Spleen (tissue), 11 donors: Measurements from ENCODE around the gene KLHL25. TPM values are rescaled to one million over a fixed set of nuclear protein-coding genes. Genes with fewer than 3 reads are reported as not detected.
A peak's percentile ranks its signal among the peaks of the same experiment; 100 is the strongest.

Source experiments
- DNase-seq: peaks from one replicate; pipeline ENCODE4 v3.0.0-alpha.2; 2020
- H3K27ac ChIP-seq, 8 donors: fragments of 200-600 bp; sonication (generic) in 7 of 8; 1 replicate in 4 of 8; 2 replicates in 4 of 8; pipeline versions ENCODE4 v1.5.0 to v1.8.0; 2016 to 2021; ENCODE audit warnings: inconsistent platforms in 4 of 8, mild to moderate bottlenecking in 4 of 8, moderate library complexity in 1 of 8
- H3K27me3 ChIP-seq, 7 donors: fragments of 200-600 bp; sonication (generic) in 6 of 7; replicated peaks in 1 of 7; 1 replicate in 4 of 7; 2 replicates in 3 of 7; pipeline versions ENCODE4 v1.5.0 to v1.8.0; 2016 to 2021; ENCODE audit warnings: inconsistent platforms in 3 of 7, mild to moderate bottlenecking in 1 of 7
- H3K36me3 ChIP-seq, 6 donors: fragments of 200-600 bp; sonication (generic) in 5 of 6; 1 replicate in 4 of 6; 2 replicates in 2 of 6; pipeline versions ENCODE4 v1.5.0 to v1.8.0; 2016 to 2021; ENCODE audit warnings: inconsistent platforms in 2 of 6
- H3K4me1 ChIP-seq, 6 donors: fragments of 200-600 bp; sonication (generic) in 5 of 6; 1 replicate in 3 of 6; 2 replicates in 3 of 6; pipeline versions ENCODE4 v1.5.0 to v1.8.0; 2016 to 2021; ENCODE audit warnings: inconsistent platforms in 3 of 6
- H3K4me3 ChIP-seq, 8 donors: fragments of 200-600 bp; sonication (generic) in 7 of 8; 1 replicate in 4 of 8; 2 replicates in 4 of 8; pipeline versions ENCODE4 v1.5.0 to v1.8.0; 2016 to 2021; ENCODE audit warnings: inconsistent platforms in 4 of 8, mild to moderate bottlenecking in 4 of 8, moderate library complexity in 2 of 8
- H3K9me3 ChIP-seq, 8 donors: fragments of 200-600 bp; sonication (generic) in 7 of 8; 1 replicate in 4 of 8; 2 replicates in 4 of 8; pipeline versions ENCODE4 v1.5.0 to v1.8.0; 2016 to 2021; ENCODE audit warnings: inconsistent platforms in 4 of 8
- CTCF ChIP-seq, 11 experiments: fragments of 200-600 bp in 7 of 11; fragments of 450-650 bp in 4 of 11; sonication (generic) in 4 of 11; IDR thresholded peaks in 8 of 11; conservative IDR thresholded peaks in 3 of 11; 1 replicate in 7 of 11; 2 replicates in 4 of 11; pipeline versions ENCODE4 v1.4.0 to v1.8.0; 2016 to 2021; ENCODE audit warnings: antibody characterized with exemption in 11 of 11, inconsistent platforms in 4 of 11, mild to moderate bottlenecking in 1 of 11
- POLR2A ChIP-seq, 3 donors: fragments of 450-650 bp; IDR thresholded peaks; one replicate each; pipeline ENCODE4 v1.5.1; 2017; ENCODE audit warnings: antibody characterized with exemption in 3 of 3, mild to moderate bottlenecking in 1 of 3
- POLR2AphosphoS5 ChIP-seq, 3 donors: sonication (generic); formaldehyde crosslinking; IDR thresholded peaks; one replicate each; pipeline ENCODE4 v1.5.1; 2017; ENCODE audit warnings: antibody characterized with exemption in 3 of 3
- WGBS, 5 donors: extraction: QIAGEN DNeasy Blood & Tissue Kit in 3 of 5; methylation state at CpG; one replicate each; pipeline versions ENCODE4 v1.1.5 to v1.1.7; 2013 to 2018; 5-methylcytosine and 5-hydroxymethylcytosine counted together
- intact Hi-C: fragments of 100-400 bp; cut with DNase I; formaldehyde crosslinking; loops from one replicate; pipeline ENCODE4 v1.15.0; 2023; ENCODE audit warnings: low total_unique reads
- polyA plus RNA-seq, 3 donors: library from polyadenylated mRNA; stranded (reverse); fragments of 200-250 nt; gene quantifications; one replicate each; pipeline ENCODE4 v1.2.1, GENCODE V29; 2013
- total RNA-seq, 7 donors: library from RNA; depleted of rRNA in 3 of 7; stranded (reverse); fragments of >200 nt in 3 of 7; fragmentation: NEBNext Ultra II Directional in 4 of 7; extraction: Animal tissue kit (Norgen Biotek cat#: 25700) in 4 of 7; gene quantifications; one replicate each; pipeline versions ENCODE4 v1.1.0 to v1.2.1, GENCODE V29; 2016 to 2021
- donor health status: healthy with polysubstance abuse.
- donor health status: DM: no; HTN: no; CAD: no; lungs with moderate emphysema.
- donor health status: DM: no; HTN: no; CAD: no.
- donor health status: Bipolar disorder and iron deficiency.
- donor health status: healthy.
- donor health status: DM: no; HTN: no; CAD: no.
- donor health status: DM: yes; HTN: yes; CAD: no.

The KLHL25 gene
- total and polyA plus RNA-seq, 10 donors: 1.00 to 4.6 (median 3.1) TPM

GRCh38 chr15:85753791-85754452 lies 40.8 kb downstream of the KLHL25 start:
- intact Hi-C loops: no loop called here
- no peaks in the 10 kb centered on the region for H3K9me3 ChIP-seq
- H3K27me3 ChIP-seq: no peaks in the 10 kb centered on the region
- DNase-seq: peak; percentile 60
- TF ChIP-seq CTCF (IDR thresholded peaks at IDR 0.05 in 8 of 11, conservative IDR thresholded peaks at IDR 0.05 in 3 of 11) (no peak), POLR2AphosphoS5 (IDR thresholded peaks at IDR 0.05) (no peak)
- WGBS, 5 donors: 80 to 90% (median 88%) methylated on average over 10 of the region's 10 CpGs
- H3K36me3 ChIP-seq: peaks cover 0 to 22% (median 1%) of the 10 kb centered on the region in 6 donors
- peaks cover 0 to 37% (median 9%) of the 10 kb centered on the region in 6 donors for H3K4me1 ChIP-seq
- H3K27ac ChIP-seq: no peak overlapping the region
- H3K4me3 ChIP-seq: no peak overlapping the region

DNA sequence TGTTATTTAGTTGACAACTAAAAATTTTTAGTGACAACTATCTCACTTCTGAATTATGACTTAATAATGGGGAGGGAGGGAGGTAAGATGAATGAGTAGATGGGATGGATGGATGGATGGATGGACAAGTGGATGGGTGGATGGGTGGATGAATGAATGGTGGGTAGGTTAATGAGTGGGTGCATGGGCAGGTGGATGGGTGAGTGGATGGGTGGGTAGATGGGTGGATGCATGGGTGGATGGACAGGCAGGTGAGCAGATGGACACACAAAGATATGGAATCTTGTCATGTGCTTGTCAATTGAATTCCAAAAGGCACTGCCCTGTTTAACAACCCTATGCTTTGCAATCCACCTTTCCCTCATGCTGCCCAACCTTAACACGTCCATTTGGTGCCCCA lies 41.5 kb downstream of the KLHL25 start:
- TF ChIP-seq CTCF (IDR thresholded peaks at IDR 0.05 in 8 of 11, conservative IDR thresholded peaks at IDR 0.05 in 3 of 11) (no peak), POLR2A (IDR thresholded peaks at IDR 0.05) (no peak), POLR2AphosphoS5 (IDR thresholded peaks at IDR 0.05) (no peak)
- H3K9me3 ChIP-seq: no peaks in the 10 kb centered on the region
- 81 to 100% (median 89%) methylated on average over 1 of the region's 1 CpG for WGBS, 5 donors
- peaks cover 0 to 22% (median 7%) of the 10 kb centered on the region in 6 donors for H3K36me3 ChIP-seq
- H3K4me3 ChIP-seq: no peak overlapping the region
- H3K27ac ChIP-seq: no peak overlapping the region
- no peaks in the 10 kb centered on the region for H3K27me3 ChIP-seq
- intact Hi-C loops: no loop called here
- no peak for DNase-seq
- peaks cover 0 to 43% (median 13%) of the 10 kb centered on the region in 6 donors for H3K4me1 ChIP-seq

GRCh38 chr15:85752491-85752961 lies 42.2 kb downstream of the KLHL25 start:
- H3K4me1 ChIP-seq: peaks cover 0 to 49% (median 17%) of the 10 kb centered on the region in 6 donors
- no peaks in the 10 kb centered on the region for H3K27me3 ChIP-seq
- WGBS, 5 donors: 51 to 64% (median 59%) methylated on average over 7 to 8 of the region's 8 CpGs
- TF ChIP-seq POLR2A (IDR thresholded peaks at IDR 0.05) (no peak), POLR2AphosphoS5 (IDR thresholded peaks at IDR 0.05) (peak in 1 of 3 donors; percentile 43), CTCF (IDR thresholded peaks at IDR 0.05 in 8 of 11, conservative IDR thresholded peaks at IDR 0.05 in 3 of 11) (no peak)
- peaks cover 0 to 24% (median 15%) of the 10 kb centered on the region in 6 donors for H3K36me3 ChIP-seq
- peak overlapping the region in 1 of 8 donors; percentile 64 for H3K27ac ChIP-seq
- no peaks in the 10 kb centered on the region for H3K9me3 ChIP-seq
- peak; percentile 44 for DNase-seq
- H3K4me3 ChIP-seq: no peak overlapping the region
- intact Hi-C loops: no loop called here

GRCh38 chr15:85752124-85752475 lies 42.6 kb downstream of the KLHL25 start:
- TF ChIP-seq POLR2AphosphoS5 (IDR thresholded peaks at IDR 0.05) (no peak), POLR2A (IDR thresholded peaks at IDR 0.05) (no peak), CTCF (IDR thresholded peaks at IDR 0.05 in 8 of 11, conservative IDR thresholded peaks at IDR 0.05 in 3 of 11) (no peak)
- peak; percentile 60 for DNase-seq
- WGBS, 5 donors: 86 to 90% (median 88%) methylated on average over 12 to 15 of the region's 15 CpGs; no CpG with 5 or more reads in 1 of the 5 donors
- Histone ChIP-seq H3K27ac (peak overlapping the region in 1 of 8 donors; percentile 64), H3K9me3 (no peaks in the 10 kb centered on the region), H3K36me3 (peaks cover 0 to 28% (median 19%) of the 10 kb centered on the region in 6 donors), H3K27me3 (no peaks in the 10 kb centered on the region), H3K4me3 (no peak overlapping the region), H3K4me1 (peaks cover 0 to 49% (median 18%) of the 10 kb centered on the region in 6 donors)
- intact Hi-C loops: no loop called here
